ENCODE results near the gene SP3. TPM values are rescaled to one million over a fixed set of nuclear protein-coding genes. Genes with fewer than 3 reads are reported as not detected.

SP3 gene
- total RNA-seq, 2 experiments from 2014 or later = 101 TPM

DNA sequence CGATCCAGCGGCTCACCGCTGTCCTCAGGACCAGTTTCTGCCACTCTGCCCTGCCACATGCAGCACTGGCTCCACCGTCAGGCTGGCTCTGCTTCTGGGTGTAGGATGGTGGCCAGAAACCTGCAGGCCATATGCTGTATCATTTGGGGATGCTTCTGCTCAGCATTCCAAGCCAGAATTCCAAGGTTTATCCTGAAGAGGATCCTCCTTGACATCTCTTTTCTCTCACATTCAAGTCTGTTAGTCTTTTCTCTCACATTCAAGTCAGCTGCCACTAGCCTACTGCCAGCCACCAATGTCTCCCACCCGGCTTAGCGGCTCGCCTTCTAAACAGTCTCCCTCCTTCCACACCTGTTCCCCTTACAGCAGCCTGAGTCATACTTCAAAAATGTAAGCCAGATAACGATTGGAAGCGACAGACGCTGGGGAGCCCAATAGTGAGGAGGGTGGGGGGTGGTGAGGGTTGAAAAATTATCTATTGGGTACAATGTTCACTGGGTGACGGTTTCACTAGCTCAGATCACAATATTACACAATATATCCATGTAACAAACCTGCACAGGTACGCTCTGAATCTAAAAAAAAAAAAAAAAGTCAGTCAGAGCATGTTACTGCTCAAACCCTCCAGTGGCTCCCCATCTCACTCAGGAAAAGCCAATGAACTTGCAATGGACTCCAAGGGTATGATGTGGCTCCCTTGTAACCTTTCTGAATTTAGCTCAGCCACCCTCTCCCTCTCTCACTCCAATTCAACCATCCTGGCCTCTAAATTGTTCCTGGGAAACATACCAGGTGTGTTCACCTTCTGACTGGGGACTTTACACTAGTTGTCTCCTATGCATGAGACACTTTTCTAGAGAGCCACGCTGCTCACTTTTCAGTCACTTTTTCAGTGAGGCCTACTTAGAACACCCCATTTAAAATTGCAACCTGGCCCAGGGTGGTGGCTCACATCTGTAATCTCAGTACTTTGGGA is 38.8 kb upstream of the SP3 start:
- Mint-ChIP-seq H3K4me3 (no peak overlapping the region), H3K27ac (no peak overlapping the region), H3K36me3 (no peaks in the 10 kb centered on the region), H3K27me3 (peaks cover 4% of the 10 kb centered on the region), H3K4me1 (no peaks in the 10 kb centered on the region), H3K9me3 (no peaks in the 10 kb centered on the region)
- POLR2A ChIA-PET = no interaction called here
- ATAC-seq (ENCODE audit: low read depth) (no peak), DNase-seq (no peak)

DNA sequence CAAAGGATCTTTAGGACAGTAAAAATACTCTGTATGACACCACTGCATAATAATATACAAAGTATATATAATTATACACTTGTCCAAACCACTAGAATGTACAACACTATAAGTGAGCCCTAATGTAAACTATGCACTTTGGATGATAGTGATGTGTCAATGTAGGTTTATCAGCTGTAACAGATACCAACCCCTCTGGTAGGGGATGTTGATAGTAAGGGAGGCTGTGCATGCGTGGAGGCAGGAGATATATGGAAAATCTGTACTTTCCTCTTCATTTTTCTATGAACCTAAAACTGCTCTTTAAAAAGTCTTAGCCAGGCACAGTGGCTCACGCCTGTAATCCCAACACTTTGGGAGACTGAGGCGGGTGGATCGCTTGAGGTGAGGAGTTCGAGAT is 37.5 kb upstream of the SP3 start:
- DNase-seq (no peak), ATAC-seq (ENCODE audit: low read depth) (no peak)
- no peak overlapping the region for H3K27ac Mint-ChIP-seq
- H3K4me3 Mint-ChIP-seq = no peak overlapping the region
- H3K4me1 Mint-ChIP-seq = no peaks in the 10 kb centered on the region
- peaks cover 4% of the 10 kb centered on the region for H3K27me3 Mint-ChIP-seq
- POLR2A ChIA-PET = no interaction called here
- H3K36me3 Mint-ChIP-seq = no peaks in the 10 kb centered on the region
- no peaks in the 10 kb centered on the region for H3K9me3 Mint-ChIP-seq

DNA sequence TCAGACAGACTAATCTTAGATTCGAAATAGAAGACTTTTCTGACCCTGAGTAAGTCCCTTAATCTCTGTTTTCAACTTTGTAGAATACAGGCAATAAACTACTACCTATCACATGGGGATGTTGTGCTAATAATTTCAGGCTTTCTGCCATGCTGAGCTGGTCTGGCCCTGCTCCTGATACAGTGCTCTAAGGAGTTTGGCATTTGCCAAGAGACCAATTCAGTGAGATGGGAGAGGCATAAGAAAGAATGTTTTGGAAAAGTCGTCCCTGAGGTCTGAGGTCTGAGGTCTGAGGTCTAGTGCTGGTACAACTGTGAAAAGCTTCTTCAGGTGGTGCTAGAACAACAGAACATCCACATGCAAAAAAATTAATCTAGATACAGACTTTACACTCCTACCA is 35.9 kb upstream of the SP3 start:
- POLR2A ChIA-PET = interaction anchor here (0.6 kb wide), 1 partner anchor 22 kb away, joined by 3 read pairs; no protein-coding TSS in a partner anchor
- Mint-ChIP-seq H3K4me3 (no peak overlapping the region), H3K4me1 (no peaks in the 10 kb centered on the region), H3K27ac (no peak overlapping the region), H3K27me3 (peaks cover 4% of the 10 kb centered on the region), H3K36me3 (no peaks in the 10 kb centered on the region), H3K9me3 (no peaks in the 10 kb centered on the region)
- DNase-seq (no peak), ATAC-seq (ENCODE audit: low read depth) (no peak)

DNA sequence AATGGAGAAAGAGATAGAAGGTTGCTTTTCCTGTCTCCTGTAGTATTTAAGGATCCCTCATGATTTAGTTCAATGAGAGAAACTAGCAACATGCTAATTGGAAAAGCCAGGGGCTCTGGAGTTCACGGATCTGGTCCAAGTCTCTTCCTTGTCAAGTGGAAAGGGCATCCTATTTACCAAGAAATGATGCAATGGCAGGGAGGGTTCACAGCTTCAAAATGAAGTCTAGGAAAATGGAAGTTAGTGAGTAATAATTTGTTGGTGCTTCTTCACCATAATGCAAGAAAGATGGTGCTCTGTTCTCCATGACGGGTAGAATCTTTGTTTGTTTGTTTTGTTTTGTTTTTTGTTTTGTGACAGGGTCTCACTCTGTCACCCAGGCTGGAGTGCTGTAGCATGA is 34.6 kb upstream of the SP3 start:
- H3K9me3 Mint-ChIP-seq = no peaks in the 10 kb centered on the region
- POLR2A ChIA-PET = no interaction called here
- H3K4me1 Mint-ChIP-seq = no peaks in the 10 kb centered on the region
- DNase-seq (no peak), ATAC-seq (ENCODE audit: low read depth) (no peak)
- H3K27me3 Mint-ChIP-seq = peaks cover 7% of the 10 kb centered on the region
- no peaks in the 10 kb centered on the region for H3K36me3 Mint-ChIP-seq
- no peak overlapping the region for H3K27ac Mint-ChIP-seq
- no peak overlapping the region for H3K4me3 Mint-ChIP-seq

DNA sequence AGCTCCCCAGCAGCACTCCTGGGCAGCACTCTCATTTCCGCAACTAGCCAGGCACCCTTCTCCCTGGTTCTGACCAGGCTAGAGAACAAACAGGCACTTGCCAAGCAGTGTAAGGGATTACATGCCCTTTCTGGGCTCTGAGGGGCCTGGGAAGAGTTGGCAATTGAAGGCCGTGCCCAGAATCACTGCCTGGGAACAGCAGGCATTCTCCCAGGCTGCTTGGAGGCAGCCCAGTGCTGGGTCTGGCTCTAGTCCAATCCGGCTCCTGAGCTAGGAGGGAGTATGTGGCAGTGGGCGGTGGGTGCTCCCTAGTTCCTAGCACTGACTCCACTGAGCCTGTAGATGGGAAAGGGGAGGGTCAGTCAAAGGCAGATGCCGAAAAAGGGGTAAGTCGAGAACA is 34.1 kb upstream of the SP3 start:
- no peak overlapping the region for H3K4me3 Mint-ChIP-seq
- no peaks in the 10 kb centered on the region for H3K9me3 Mint-ChIP-seq
- no peak overlapping the region for H3K27ac Mint-ChIP-seq
- ATAC-seq (ENCODE audit: low read depth) (no peak), DNase-seq (no peak)
- no peaks in the 10 kb centered on the region for H3K36me3 Mint-ChIP-seq
- H3K4me1 Mint-ChIP-seq = no peaks in the 10 kb centered on the region
- POLR2A ChIA-PET = no interaction called here
- H3K27me3 Mint-ChIP-seq = peaks cover 11% of the 10 kb centered on the region

DNA sequence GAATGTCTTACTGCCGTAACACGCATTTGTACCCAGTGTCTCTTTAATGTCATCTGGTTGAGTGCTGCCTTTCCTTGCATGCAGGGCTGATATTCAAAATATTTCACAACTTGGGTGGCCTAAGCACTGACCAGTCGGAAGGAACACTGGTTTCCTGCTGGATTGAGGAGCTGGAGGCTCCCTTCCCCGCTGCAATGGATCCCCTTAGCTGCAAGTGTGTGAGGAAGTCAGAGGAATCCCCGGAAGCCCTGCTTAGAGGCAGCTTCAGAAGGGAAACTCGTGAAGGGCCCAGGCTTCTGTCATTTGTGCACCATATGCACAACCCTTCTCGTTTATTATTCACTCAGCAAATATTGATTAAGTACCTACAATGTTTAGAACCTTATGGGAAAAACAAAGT is 33.2 kb upstream of the SP3 start:
- POLR2A ChIA-PET = interaction anchor here (0.7 to 1.1 kb wide), 2 partner anchors 14 to 32 kb away, joined by 3 to 5 read pairs; no protein-coding TSS in a partner anchor
- no peaks in the 10 kb centered on the region for H3K9me3 Mint-ChIP-seq
- no peak overlapping the region for H3K4me3 Mint-ChIP-seq
- DNase-seq = no peak
- H3K27ac Mint-ChIP-seq = no peak overlapping the region
- no peak for ATAC-seq (ENCODE audit: low read depth)
- no peaks in the 10 kb centered on the region for H3K36me3 Mint-ChIP-seq
- peaks cover 17% of the 10 kb centered on the region for H3K27me3 Mint-ChIP-seq
- H3K4me1 Mint-ChIP-seq = no peaks in the 10 kb centered on the region

DNA sequence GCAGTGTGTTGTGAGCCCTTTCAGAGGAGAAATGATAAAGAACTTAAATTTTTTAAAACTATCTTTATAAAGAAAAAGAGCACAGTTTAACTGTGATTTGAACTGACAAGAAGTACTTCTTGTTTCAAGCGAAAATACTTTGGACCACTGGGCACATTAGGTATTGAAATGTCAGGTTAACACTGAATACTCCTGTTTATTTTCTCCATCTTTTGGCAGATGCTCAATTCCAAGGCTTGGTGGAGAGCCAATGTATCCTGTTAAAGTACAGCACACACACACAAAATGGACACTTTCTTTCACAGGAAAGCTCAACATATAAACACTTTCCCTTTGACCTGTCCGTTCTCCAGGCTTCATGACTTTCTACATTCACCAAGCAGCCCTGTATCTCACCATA is 32.6 kb upstream of the SP3 start:
- Mint-ChIP-seq H3K4me3 (no peak overlapping the region), H3K27ac (no peak overlapping the region), H3K9me3 (no peaks in the 10 kb centered on the region), H3K27me3 (peaks cover 17% of the 10 kb centered on the region), H3K36me3 (no peaks in the 10 kb centered on the region), H3K4me1 (no peaks in the 10 kb centered on the region)
- DNase-seq (no peak), ATAC-seq (ENCODE audit: low read depth) (no peak)
- POLR2A ChIA-PET = interaction anchor here (1.1 kb wide), 1 partner anchor 32 kb away, joined by 5 read pairs; no protein-coding TSS in a partner anchor

DNA sequence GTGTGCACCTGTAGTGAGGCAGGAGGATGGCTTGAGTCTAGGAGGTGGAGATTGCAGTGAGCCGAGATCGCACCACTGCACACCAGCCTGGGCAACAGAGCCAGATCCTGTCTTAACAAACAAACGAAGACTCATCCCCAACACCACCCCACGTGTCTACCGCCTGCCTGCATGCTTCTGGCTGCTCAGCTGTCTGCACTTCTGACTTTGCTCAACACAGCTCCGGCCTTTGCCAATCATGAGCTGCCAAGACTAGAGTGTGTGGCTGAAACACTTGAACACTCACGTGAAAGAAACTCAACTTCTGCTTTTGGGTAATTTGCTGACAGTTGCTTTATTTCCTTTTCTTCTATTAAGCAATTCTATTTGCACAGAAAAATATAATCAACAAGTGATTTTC is 32.1 kb upstream of the SP3 start:
- no peaks in the 10 kb centered on the region for H3K36me3 Mint-ChIP-seq
- DNase-seq (no peak), ATAC-seq (ENCODE audit: low read depth) (no peak)
- no peaks in the 10 kb centered on the region for H3K4me1 Mint-ChIP-seq
- H3K27ac Mint-ChIP-seq = no peak overlapping the region
- POLR2A ChIA-PET = no interaction called here
- peaks cover 17% of the 10 kb centered on the region for H3K27me3 Mint-ChIP-seq
- no peaks in the 10 kb centered on the region for H3K9me3 Mint-ChIP-seq
- H3K4me3 Mint-ChIP-seq = no peak overlapping the region

DNA sequence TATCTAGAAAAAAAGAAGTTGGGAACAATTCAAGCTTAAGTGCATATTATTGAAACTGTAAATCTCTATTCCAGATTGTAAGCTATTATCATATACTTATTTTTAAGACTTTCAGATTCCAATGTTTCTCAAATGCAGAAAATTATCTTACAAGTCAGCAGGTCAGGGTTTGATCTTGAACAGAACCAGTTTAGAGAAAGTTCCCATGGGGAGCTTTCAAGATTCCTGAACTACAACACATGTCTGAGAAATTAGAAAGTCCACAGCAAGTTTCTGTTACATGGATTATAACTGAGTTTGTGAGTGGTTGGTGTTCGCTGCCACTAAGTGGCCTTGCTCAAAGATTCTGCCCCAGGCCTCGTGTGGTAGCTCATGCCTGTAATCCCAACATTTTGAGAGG is 31.6 kb upstream of the SP3 start:
- no peaks in the 10 kb centered on the region for H3K9me3 Mint-ChIP-seq
- no peak overlapping the region for H3K27ac Mint-ChIP-seq
- no peaks in the 10 kb centered on the region for H3K36me3 Mint-ChIP-seq
- no peaks in the 10 kb centered on the region for H3K4me1 Mint-ChIP-seq
- peaks cover 17% of the 10 kb centered on the region for H3K27me3 Mint-ChIP-seq
- no peak for ATAC-seq (ENCODE audit: low read depth)
- H3K4me3 Mint-ChIP-seq = no peak overlapping the region
- POLR2A ChIA-PET = no interaction called here
- no peak for DNase-seq

DNA sequence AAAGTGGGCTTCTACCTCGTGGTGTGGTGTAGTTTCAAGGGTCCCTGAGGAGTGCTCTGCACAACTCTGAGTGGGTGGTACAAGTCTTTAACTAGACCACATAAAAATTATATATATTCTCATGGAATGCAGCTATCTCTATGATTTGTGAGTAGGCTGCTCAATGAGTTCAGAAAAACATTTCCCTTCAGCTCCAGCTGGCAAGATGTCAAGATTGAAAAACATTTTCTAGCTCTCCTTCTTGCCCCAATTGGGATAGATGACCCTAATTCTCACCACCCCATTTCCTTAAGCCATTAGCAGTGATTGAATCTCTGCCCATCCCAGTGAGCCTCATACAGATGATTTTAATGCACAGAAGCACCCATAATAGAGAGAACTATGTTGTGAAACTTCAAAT is 28.3 kb upstream of the SP3 start:
- Mint-ChIP-seq H3K9me3 (no peaks in the 10 kb centered on the region), H3K27ac (no peak overlapping the region), H3K4me1 (no peaks in the 10 kb centered on the region), H3K4me3 (no peak overlapping the region), H3K27me3 (peaks cover 17% of the 10 kb centered on the region), H3K36me3 (no peaks in the 10 kb centered on the region)
- no peak for ATAC-seq (ENCODE audit: low read depth)
- no peak for DNase-seq
- POLR2A ChIA-PET = no interaction called here

DNA sequence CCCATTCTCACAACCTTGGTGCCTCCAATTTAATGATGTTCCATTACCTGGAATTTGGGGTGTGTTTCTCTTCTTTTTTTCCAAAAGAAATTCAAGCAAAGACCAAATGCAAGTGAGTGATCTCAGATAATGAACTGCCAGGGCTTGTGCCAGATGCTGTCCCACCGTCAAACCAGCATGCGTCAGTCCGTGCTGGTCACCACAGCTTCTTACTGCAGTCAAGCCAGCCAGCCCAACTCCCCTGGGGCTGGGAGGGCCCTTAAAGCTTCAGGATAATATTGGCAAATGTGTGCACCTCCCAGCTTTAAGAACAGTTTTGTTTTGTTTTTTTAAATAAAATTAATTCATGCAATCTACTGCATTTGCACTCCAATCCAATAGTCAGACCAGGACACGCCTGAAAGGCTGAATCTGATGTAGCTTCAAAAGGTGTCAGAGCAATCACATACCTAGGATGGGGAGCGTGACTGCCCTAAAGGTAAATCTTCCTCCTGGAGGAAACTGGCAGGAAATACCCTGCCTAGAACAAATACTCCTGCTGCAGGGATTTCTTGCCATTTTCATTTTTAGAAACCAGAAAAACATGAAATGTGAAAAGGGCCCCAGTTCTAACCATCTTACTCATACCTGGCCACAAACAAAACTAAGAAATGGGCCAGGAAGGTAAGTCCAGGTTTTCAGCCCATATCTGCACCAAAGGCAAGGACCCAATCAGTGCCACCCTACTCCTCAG is 26.8 kb upstream of the SP3 start:
- Mint-ChIP-seq H3K4me3 (no peak overlapping the region), H3K4me1 (no peaks in the 10 kb centered on the region), H3K27me3 (peaks cover 15% of the 10 kb centered on the region), H3K9me3 (no peaks in the 10 kb centered on the region), H3K27ac (no peak overlapping the region), H3K36me3 (no peaks in the 10 kb centered on the region)
- ATAC-seq (ENCODE audit: low read depth) (no peak), DNase-seq (no peak)
- POLR2A ChIA-PET = no interaction called here

DNA sequence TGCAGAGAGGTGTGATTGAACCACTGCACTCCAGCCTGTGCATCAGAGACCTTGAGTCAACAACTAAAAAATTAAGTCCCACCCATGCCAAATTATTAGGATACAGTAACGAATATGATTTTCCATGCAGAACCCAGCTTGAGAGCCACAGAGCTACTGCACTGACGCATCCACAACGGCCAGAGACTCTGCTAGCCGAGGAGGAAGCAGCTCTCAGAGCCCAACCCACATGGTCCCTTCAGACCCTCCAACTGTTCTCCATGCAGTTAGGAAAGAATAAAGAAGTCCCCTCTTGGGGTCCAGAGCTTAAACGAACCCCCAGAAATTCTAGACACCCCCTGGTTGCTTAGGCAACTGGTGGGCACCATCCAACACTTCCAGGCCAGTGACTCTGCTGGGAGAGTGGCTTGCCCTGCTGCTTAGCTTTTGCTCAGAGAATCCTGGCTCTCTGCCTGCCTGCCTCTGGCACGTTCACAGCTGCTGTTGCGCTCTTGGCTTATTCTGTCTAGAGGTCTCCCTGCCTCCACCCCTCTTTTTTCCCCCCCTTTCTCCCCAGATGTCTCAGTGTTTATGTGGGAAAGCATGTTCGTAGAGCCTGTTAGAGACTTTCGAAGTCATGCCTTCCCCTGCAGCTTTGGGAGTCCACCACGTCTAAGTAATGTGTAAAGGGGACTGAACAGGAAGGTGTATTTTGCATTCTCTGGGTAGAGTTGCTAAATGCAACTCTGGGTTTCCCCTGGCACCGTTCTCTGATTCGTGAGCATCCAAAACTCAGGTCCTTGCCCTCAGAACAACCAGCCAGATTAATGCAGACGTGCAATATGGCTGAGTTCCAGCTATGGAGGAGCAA is 26.0 kb upstream of the SP3 start:
- no peak for DNase-seq
- POLR2A ChIA-PET = no interaction called here
- Mint-ChIP-seq H3K9me3 (no peaks in the 10 kb centered on the region), H3K4me1 (no peaks in the 10 kb centered on the region), H3K27me3 (peaks cover 18% of the 10 kb centered on the region), H3K27ac (no peak overlapping the region), H3K4me3 (no peak overlapping the region), H3K36me3 (no peaks in the 10 kb centered on the region)
- ATAC-seq (ENCODE audit: low read depth) = no peak

DNA sequence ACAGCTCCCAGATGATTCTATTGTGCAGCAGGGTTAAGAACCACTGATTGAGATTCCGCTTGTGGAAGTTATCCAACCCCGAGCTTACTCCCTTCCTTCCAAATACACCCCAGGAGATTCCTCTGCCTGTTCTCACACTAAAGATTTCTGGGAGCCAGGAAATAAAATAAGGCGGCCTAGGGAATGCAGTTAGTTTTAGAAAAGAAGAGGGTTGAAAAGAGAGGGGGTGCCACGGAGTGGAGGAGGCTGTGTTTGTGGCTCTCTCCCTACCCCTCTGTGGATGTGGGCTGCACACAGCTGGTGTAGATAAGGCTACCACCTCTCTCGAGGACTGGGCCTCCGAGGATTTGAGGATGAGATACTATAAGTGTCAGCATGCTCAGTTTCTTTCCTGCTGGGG is 25.1 kb upstream of the SP3 start:
- no peak for ATAC-seq (ENCODE audit: low read depth)
- Mint-ChIP-seq H3K9me3 (no peaks in the 10 kb centered on the region), H3K27ac (no peak overlapping the region), H3K4me1 (no peaks in the 10 kb centered on the region), H3K27me3 (peaks cover 18% of the 10 kb centered on the region), H3K4me3 (no peak overlapping the region), H3K36me3 (no peaks in the 10 kb centered on the region)
- no peak for DNase-seq
- POLR2A ChIA-PET = no interaction called here

Data from activated naive CD8-positive, alpha-beta T cell treated with anti-CD3 and anti-CD28 coated beads, Interleukin-2, amount 10 ng/mL, durations not matched to agents 7 days and 5 days (primary cell).